Posterior vena cava (tissue), 2 donors: ENCODE measurements around the gene HBZ. TPM values are rescaled to one million over a fixed set of nuclear protein-coding genes. Genes with fewer than 3 reads are reported as not detected.
"Not testable (repeated sequence)": the region's sequence is repeated elsewhere in the genome, so short reads cannot be mapped to it uniquely, and the experiment has no call there.

Experiments used
- DNase-seq: peaks from one replicate; pipeline ENCODE4 v3.0.0-alpha.2; 2020; ENCODE audit warnings: low spot score
- intact Hi-C, 2 donors: fragments of 100-400 bp; cut with DNase I; formaldehyde crosslinking; loops; one replicate each; pipeline versions ENCODE4 v1.14.1 to v1.14.2; 2022 to 2023
- total RNA-seq, 2 donors: library from RNA; stranded (reverse); fragmentation: NEBNext Ultra II Directional; extraction: Animal tissue kit (Norgen Biotek cat#: 25700); gene quantifications; one replicate each; pipeline ENCODE4 v1.2.1, GENCODE V29; 2021
- donor health status: DM: yes; HTN: yes; CAD: no.
- donor health status: DM: yes; HTN: yes; CAD: no.

The HBZ gene
- total RNA-seq, 2 donors from 2014 or later: not detected

- DNase-seq: no peak
- intact Hi-C loops: no loop called here
Measured at GRCh38 chr16:162271-162991, 10.0 kb downstream of the HBZ start.

- DNase-seq, intact Hi-C loops: not testable (repeated sequence)
Measured at GRCh38 chr16:163139-163538, 10.7 kb downstream of the HBZ start.

- DNase-seq, intact Hi-C loops: not testable (repeated sequence)
Measured at GRCh38 chr16:163696-164095, 11.3 kb downstream of the HBZ start.

- intact Hi-C loops, DNase-seq: not testable (repeated sequence)
Measured at GRCh38 chr16:164134-164823, 11.8 kb downstream of the HBZ start.

- DNase-seq: no peak
- intact Hi-C loops: no loop called here
Measured at GRCh38 chr16:164827-165538, 12.5 kb downstream of the HBZ start.

- DNase-seq: no peak
- intact Hi-C loops: no loop called here
Measured at GRCh38 chr16:165539-166374, 13.3 kb downstream of the HBZ start, which contains the start of gene HBM. Gene HBM, plus strand, starts transcription at chr16:165978. Its CDS starts 20 bp downstream, at chr16:165998.

GRCh38 chr16:166375-167121 lies 14.1 kb downstream of the HBZ start:
- no peak for DNase-seq
- intact Hi-C loops: no loop called here

GRCh38 chr16:167122-167690 lies 14.8 kb downstream of the HBZ start:
- no peak for DNase-seq
- intact Hi-C loops: no loop called here

GRCh38 chr16:168424-168823 lies 16.0 kb downstream of the HBZ start:
- no peak for DNase-seq
- intact Hi-C loops: no loop called here

GRCh38 chr16:169014-169413 lies 16.6 kb downstream of the HBZ start:
- intact Hi-C loops: no loop called here

GRCh38 chr16:170088-170507 lies 17.7 kb downstream of the HBZ start:
- intact Hi-C loops, DNase-seq: not testable (repeated sequence)

More at GRCh38 chr16:169014-169413, 16.6 kb downstream of the HBZ start:
- DNase-seq: no peak

- intact Hi-C loops: no loop called here
- DNase-seq: no peak
Measured at GRCh38 chr16:170788-171187, 18.3 kb downstream of the HBZ start.

- DNase-seq, intact Hi-C loops: not testable (repeated sequence)
Measured at GRCh38 chr16:172374-172941, 20.0 kb downstream of the HBZ start, which contains the start of gene HBA2. Gene HBA2, plus strand, starts transcription at chr16:172876. Its CDS starts 37 bp downstream, at chr16:172913.

GRCh38 chr16:173211-173854 lies 20.9 kb downstream of the HBZ start:
- intact Hi-C loops, DNase-seq: not testable (repeated sequence)

GRCh38 chr16:173928-174769 lies 21.7 kb downstream of the HBZ start:
- DNase-seq, intact Hi-C loops: not testable (repeated sequence)
